ENCODE results near the gene PRR7. TPM values are rescaled to one million over a fixed set of nuclear protein-coding genes. Genes with fewer than 3 reads are reported as not detected.

The PRR7 gene
- total and polyA plus RNA-seq, 2 of the 13 experiments (the other 11 are each of a cell fraction or from before 2014, with no cell fraction given), result 4.8 to 5.0 TPM

DNA sequence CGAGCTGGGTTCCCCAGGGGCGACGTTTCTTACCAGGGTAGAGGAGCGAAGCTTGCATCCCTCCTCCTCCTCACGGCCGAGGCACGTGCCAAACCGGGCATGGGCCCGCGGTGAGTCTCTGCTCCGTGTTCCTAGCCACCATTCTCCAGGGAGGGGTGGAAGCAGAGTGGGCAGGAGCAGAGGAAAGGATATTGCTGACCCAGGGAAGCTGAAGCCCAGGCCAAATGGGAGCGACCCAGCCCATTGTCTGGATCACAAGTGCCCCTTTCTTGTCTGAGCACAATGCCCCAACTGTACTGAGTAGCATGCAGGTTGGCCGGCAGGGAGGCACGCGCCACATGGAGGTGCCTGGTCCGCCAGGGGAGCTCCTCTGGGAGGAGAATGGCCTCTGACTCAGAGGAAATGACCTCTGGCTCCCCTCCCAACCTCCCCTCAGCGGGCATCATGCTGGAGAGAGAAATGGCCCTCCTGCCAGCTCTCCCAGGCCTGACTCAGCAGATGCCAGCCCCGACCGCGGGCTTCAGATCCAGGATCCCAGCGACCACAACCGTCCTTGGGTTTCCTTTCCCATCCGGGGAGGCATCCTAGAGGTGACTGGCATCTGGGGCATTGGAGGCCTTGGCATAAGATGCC lies 1.1 kb downstream of the PRR7 start (continued):
- no peak for TF ChIP-seq ZNF704 (CRISPR knock-in tag; IDR thresholded peaks at IDR 0.05; ENCODE audit: borderline replicate concordance)
- TF ChIP-seq ZBTB20 (CRISPR knock-in tag; IDR thresholded peaks at IDR 0.05; ENCODE audit: borderline replicate concordance, low read depth), result no peak
- TF ChIP-seq ZNF251 (CRISPR knock-in tag; IDR thresholded peaks at IDR 0.05), result no peak
- TF ChIP-seq HOXA7 (CRISPR knock-in tag; IDR thresholded peaks at IDR 0.05), result no peak
- TF ChIP-seq MLX (CRISPR knock-in tag; IDR thresholded peaks at IDR 0.05), result no peak; the same call in 1 of the 2 replicates
- peak; percentile 48; the same call in 1 of the 2 replicates for TF ChIP-seq SP5 (CRISPR knock-in tag; IDR thresholded peaks at IDR 0.05; ENCODE audit: borderline replicate concordance, low read depth)
- TF ChIP-seq ERF (CRISPR knock-in tag; IDR thresholded peaks at IDR 0.05), result peak; percentile 50; the same call in 1 of the 2 replicates
- peak; percentile 85 for TF ChIP-seq AGO1 (IDR thresholded peaks at IDR 0.05; ENCODE audit: low read depth, low read length, poor library complexity, severe bottlenecking)
- TF ChIP-seq, protein P1, sequence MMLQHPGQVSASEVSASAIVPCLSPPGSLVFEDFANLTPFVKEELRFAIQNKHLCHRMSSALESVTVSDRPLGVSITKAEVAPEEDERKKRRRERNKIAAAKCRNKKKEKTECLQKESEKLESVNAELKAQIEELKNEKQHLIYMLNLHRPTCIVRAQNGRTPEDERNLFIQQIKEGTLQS (CRISPR knock-in tag; IDR thresholded peaks at IDR 0.05), result peak; percentile 54; the same call in 1 of the 2 replicates
- 0 out of 2 replicates have a peak, but pooled peaks have one; percentile 41 for TF ChIP-seq AHR (CRISPR knock-in tag; IDR thresholded peaks at IDR 0.05)
- TF ChIP-seq NFKBIZ (CRISPR knock-in tag; IDR thresholded peaks at IDR 0.05), result no peak; the same call in 1 of the 2 replicates
- no peak for TF ChIP-seq ZNF597 (CRISPR knock-in tag; IDR thresholded peaks at IDR 0.05)
- peak; percentile 54; the same call in 1 of the 2 replicates for TF ChIP-seq NR2F2 (IDR thresholded peaks at IDR 0.05; ENCODE audit: borderline replicate concordance, low read depth)
- TF ChIP-seq, protein P2, sequence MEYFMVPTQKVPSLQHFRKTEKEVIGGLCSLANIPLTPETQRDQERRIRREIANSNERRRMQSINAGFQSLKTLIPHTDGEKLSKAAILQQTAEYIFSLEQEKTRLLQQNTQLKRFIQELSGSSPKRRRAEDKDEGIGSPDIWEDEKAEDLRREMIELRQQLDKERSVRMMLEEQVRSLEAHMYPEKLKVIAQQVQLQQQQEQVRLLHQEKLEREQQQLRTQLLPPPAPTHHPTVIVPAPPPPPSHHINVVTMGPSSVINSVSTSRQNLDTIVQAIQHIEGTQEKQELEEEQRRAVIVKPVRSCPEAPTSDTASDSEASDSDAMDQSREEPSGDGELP (IDR thresholded peaks at IDR 0.05; ENCODE audit: borderline replicate concordance, low read depth), result peak; percentile 31; the same call in 1 of the 2 replicates
- TF ChIP-seq ZNF749 (CRISPR knock-in tag; IDR thresholded peaks at IDR 0.05; ENCODE audit: borderline replicate concordance), result no peak
- 0 out of 2 replicates have a peak, but pooled peaks have one; percentile 23 for TF ChIP-seq KMT2A (CRISPR knock-in tag; IDR thresholded peaks at IDR 0.05)
- no peak for TF ChIP-seq ZBTB1 (CRISPR knock-in tag; IDR thresholded peaks at IDR 0.05; ENCODE audit: borderline replicate concordance)
- TF ChIP-seq, protein P3, sequence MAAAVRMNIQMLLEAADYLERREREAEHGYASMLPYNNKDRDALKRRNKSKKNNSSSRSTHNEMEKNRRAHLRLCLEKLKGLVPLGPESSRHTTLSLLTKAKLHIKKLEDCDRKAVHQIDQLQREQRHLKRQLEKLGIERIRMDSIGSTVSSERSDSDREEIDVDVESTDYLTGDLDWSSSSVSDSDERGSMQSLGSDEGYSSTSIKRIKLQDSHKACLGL (CRISPR knock-in tag; IDR thresholded peaks at IDR 0.05), result peak; percentile 45; the same call in 1 of the 2 replicates
- TF ChIP-seq ZNF7 (CRISPR knock-in tag; IDR thresholded peaks at IDR 0.05), result no peak
- no peak for TF ChIP-seq ZFP82 (CRISPR knock-in tag; IDR thresholded peaks at IDR 0.05; ENCODE audit: borderline replicate concordance)
- TF ChIP-seq, protein P4, sequence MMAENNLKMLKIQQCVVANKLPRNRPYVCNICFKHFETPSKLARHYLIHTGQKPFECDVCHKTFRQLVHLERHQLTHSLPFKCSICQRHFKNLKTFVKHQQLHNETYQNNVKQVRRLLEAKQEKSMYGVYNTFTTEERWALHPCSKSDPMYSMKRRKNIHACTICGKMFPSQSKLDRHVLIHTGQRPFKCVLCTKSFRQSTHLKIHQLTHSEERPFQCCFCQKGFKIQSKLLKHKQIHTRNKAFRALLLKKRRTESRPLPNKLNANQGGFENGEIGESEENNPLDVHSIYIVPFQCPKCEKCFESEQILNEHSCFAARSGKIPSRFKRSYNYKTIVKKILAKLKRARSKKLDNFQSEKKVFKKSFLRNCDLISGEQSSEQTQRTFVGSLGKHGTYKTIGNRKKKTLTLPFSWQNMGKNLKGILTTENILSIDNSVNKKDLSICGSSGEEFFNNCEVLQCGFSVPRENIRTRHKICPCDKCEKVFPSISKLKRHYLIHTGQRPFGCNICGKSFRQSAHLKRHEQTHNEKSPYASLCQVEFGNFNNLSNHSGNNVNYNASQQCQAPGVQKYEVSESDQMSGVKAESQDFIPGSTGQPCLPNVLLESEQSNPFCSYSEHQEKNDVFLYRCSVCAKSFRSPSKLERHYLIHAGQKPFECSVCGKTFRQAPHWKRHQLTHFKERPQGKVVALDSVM (CRISPR knock-in tag; IDR thresholded peaks at IDR 0.05), result 0 out of 2 replicates have a peak, but pooled peaks have one; percentile 23
- TF ChIP-seq, protein P5, sequence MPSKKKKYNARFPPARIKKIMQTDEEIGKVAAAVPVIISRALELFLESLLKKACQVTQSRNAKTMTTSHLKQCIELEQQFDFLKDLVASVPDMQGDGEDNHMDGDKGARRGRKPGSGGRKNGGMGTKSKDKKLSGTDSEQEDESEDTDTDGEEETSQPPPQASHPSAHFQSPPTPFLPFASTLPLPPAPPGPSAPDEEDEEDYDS (CRISPR knock-in tag; IDR thresholded peaks at IDR 0.05), result peak; percentile 73
- no peak for TF ChIP-seq RAD51 (IDR thresholded peaks at IDR 0.05; ENCODE audit: borderline replicate concordance)

Data from HepG2 (cell line).